ENCODE data around the gene CIB4.

CIB4 gene

GRCh38 chr2:26584191-26584590 is 57.0 kb downstream of the CIB4 start:
- DNase-seq (ENCODE audit: low read depth in 1 of 2, low spot score in 1 of 2): no peak

GRCh38 chr2:26583381-26583911 is 57.7 kb downstream of the CIB4 start:
- DNase-seq (ENCODE audit: low read depth in 1 of 2, low spot score in 1 of 2): no peak

GRCh38 chr2:26582890-26583289 is 58.3 kb downstream of the CIB4 start:
- no peak for DNase-seq (ENCODE audit: low read depth in 1 of 2, low spot score in 1 of 2)

- DNase-seq (ENCODE audit: low read depth in 1 of 2, low spot score in 1 of 2): no peak
Observed at GRCh38 chr2:26581991-26582842, 58.9 kb downstream of the CIB4 start.

- no peak for DNase-seq (ENCODE audit: low read depth in 1 of 2, low spot score in 1 of 2)
Observed at GRCh38 chr2:26581266-26581990, 59.7 kb downstream of the CIB4 start.

- DNase-seq (ENCODE audit: low read depth in 1 of 2, low spot score in 1 of 2): no peak
Observed at GRCh38 chr2:26580751-26581150, 60.4 kb downstream of the CIB4 start.

GRCh38 chr2:26580151-26580550 is 61.0 kb downstream of the CIB4 start:
- DNase-seq (ENCODE audit: low read depth in 1 of 2, low spot score in 1 of 2): no peak

- no peak for DNase-seq (ENCODE audit: low read depth in 1 of 2, low spot score in 1 of 2)
Observed at GRCh38 chr2:26579723-26580040, 61.5 kb downstream of the CIB4 start.

GRCh38 chr2:26579025-26579722 is 62.0 kb downstream of the CIB4 start:
- no peak for DNase-seq (ENCODE audit: low read depth in 1 of 2, low spot score in 1 of 2)

GRCh38 chr2:26578581-26578980 is 62.6 kb downstream of the CIB4 start:
- no peak for DNase-seq (ENCODE audit: low read depth in 1 of 2, low spot score in 1 of 2)

GRCh38 chr2:26578113-26578458 is 63.1 kb downstream of the CIB4 start:
- DNase-seq (ENCODE audit: low read depth in 1 of 2, low spot score in 1 of 2): no peak

GRCh38 chr2:26577442-26578112 is 63.6 kb downstream of the CIB4 start:
- DNase-seq (ENCODE audit: low read depth in 1 of 2, low spot score in 1 of 2): peak; percentile 35 to 44

- DNase-seq (ENCODE audit: low read depth in 1 of 2, low spot score in 1 of 2): no peak
Observed at GRCh38 chr2:26576565-26577441, 64.4 kb downstream of the CIB4 start.

GRCh38 chr2:26575836-26576564 is 65.2 kb downstream of the CIB4 start:
- DNase-seq (ENCODE audit: low read depth in 1 of 2, low spot score in 1 of 2): no peak

- no peak for DNase-seq (ENCODE audit: low read depth in 1 of 2, low spot score in 1 of 2)
Observed at GRCh38 chr2:26574900-26575560, 66.1 kb downstream of the CIB4 start.

GRCh38 chr2:26574066-26574899 is 66.9 kb downstream of the CIB4 start:
- no peak for DNase-seq (ENCODE audit: low read depth in 1 of 2, low spot score in 1 of 2)

- DNase-seq (ENCODE audit: low read depth in 1 of 2, low spot score in 1 of 2): no peak
Observed at GRCh38 chr2:26573241-26573925, 67.8 kb downstream of the CIB4 start.

GRCh38 chr2:26572591-26572990 is 68.6 kb downstream of the CIB4 start:
- DNase-seq (ENCODE audit: low read depth in 1 of 2, low spot score in 1 of 2): no peak

Measured in activated T-helper 1 cell treated with anti-CD3 and anti-CD28 coated beads, Interleukin-2, amount 50 U/mL, for 16 hours (primary cell).